SK-N-SH treated with all-trans-retinoic acid at 6 μM for 48 hours (cell line): Measurements from ENCODE around the gene MRFAP1.

Experiments used
- ATAC-seq: fragments of 200-7000 bp; cut with Tn5 transposase; 3 replicates; pipeline ENCODE4 v1.9.1; 2020; ENCODE audit warnings: mild to moderate bottlenecking, moderate library complexity
- BACH2 ChIP-seq: fragments of 250-450 bp; sonication (Bioruptor Pico); IDR thresholded peaks from 2 replicates; pipeline ENCODE4 v1.9.0; 2021; ENCODE audit warnings: mild to moderate bottlenecking, borderline replicate concordance
- CSDC2 ChIP-seq: fragments of 250-450 bp; sonication (Bioruptor Pico); IDR thresholded peaks from 2 replicates; pipeline ENCODE4 v1.5.0; 2020; ENCODE audit warnings: mild to moderate bottlenecking, moderate library complexity
- CSRNP3 ChIP-seq: fragments of 250-450 bp; sonication (Bioruptor Pico); IDR thresholded peaks from 2 replicates; pipeline ENCODE4 v1.5.1; 2021; ENCODE audit warnings: mild to moderate bottlenecking, moderate library complexity
- ESRRG ChIP-seq: fragments of 250-450 bp; sonication (Bioruptor Pico); IDR thresholded peaks from 2 replicates; pipeline ENCODE4 v1.6.1; 2021; ENCODE audit warnings: mild to moderate bottlenecking
- GLIS3 ChIP-seq: fragments of 250-450 bp; sonication (Bioruptor Pico); IDR thresholded peaks from 2 replicates; pipeline ENCODE4 v1.5.0; 2020; ENCODE audit warnings: mild to moderate bottlenecking, moderate library complexity
- ISL1 ChIP-seq: fragments of 250-450 bp; sonication (Bioruptor Pico); IDR thresholded peaks from 2 replicates; pipeline ENCODE4 v2.1.2; 2022; ENCODE audit warnings: mild to moderate bottlenecking, moderate library complexity
- POU6F1 ChIP-seq: fragments of 250-450 bp; sonication (Bioruptor Pico); IDR thresholded peaks from 2 replicates; pipeline ENCODE4 v1.8.0; 2021; ENCODE audit warnings: low read depth, mild to moderate bottlenecking, moderate library complexity, borderline replicate concordance
- PPARA ChIP-seq: fragments of 250-450 bp; sonication (Bioruptor Pico); IDR thresholded peaks from 2 replicates; pipeline ENCODE4 v1.5.0; 2020; ENCODE audit warnings: mild to moderate bottlenecking, borderline replicate concordance
- RARB ChIP-seq: fragments of 250-450 bp; sonication (Bioruptor Pico); IDR thresholded peaks from 2 replicates; pipeline ENCODE4 v1.8.0; 2021; ENCODE audit warnings: mild to moderate bottlenecking, moderate library complexity
- SNAI2 ChIP-seq: fragments of 250-450 bp; sonication (Bioruptor Pico); IDR thresholded peaks from 2 replicates; pipeline ENCODE4 v1.5.0; 2020; ENCODE audit warnings: mild to moderate bottlenecking, moderate library complexity
- TCF4 ChIP-seq: fragments of 250-450 bp; sonication (Bioruptor Pico); IDR thresholded peaks from 2 replicates; pipeline ENCODE4 v1.8.0; 2021; ENCODE audit warnings: mild to moderate bottlenecking, moderate library complexity, borderline replicate concordance
- TOX ChIP-seq: fragments of 250-450 bp; sonication (Bioruptor Pico); IDR thresholded peaks from 2 replicates; pipeline ENCODE4 v1.8.0; 2021; ENCODE audit warnings: mild to moderate bottlenecking, moderate library complexity, borderline replicate concordance
- ZC3H10 ChIP-seq: fragments of 250-450 bp; sonication (Bioruptor Pico); IDR thresholded peaks from 2 replicates; pipeline ENCODE4 v1.5.1; 2021; ENCODE audit warnings: mild to moderate bottlenecking, moderate library complexity
- ZFP3 ChIP-seq: fragments of 250-450 bp; sonication (Bioruptor Pico); IDR thresholded peaks from 2 replicates; pipeline ENCODE4 v1.5.0; 2020; ENCODE audit warnings: mild to moderate bottlenecking, moderate library complexity
- ZFP30 ChIP-seq: fragments of 450-650 bp; formaldehyde crosslinking; IDR thresholded peaks from 2 replicates; pipeline ENCODE4 v1.5.0; 2022; ENCODE audit warnings: mild to moderate bottlenecking, moderate library complexity
- ZNF565 ChIP-seq: fragments of 450-650 bp; formaldehyde crosslinking; conservative IDR thresholded peaks from 2 replicates; pipeline ENCODE4 v1.5.0; 2020; ENCODE audit warnings: low read depth, mild to moderate bottlenecking, moderate library complexity
- ZNF70 ChIP-seq: fragments of 450-650 bp; formaldehyde crosslinking; IDR thresholded peaks from 2 replicates; pipeline ENCODE4 v1.5.0; 2020; ENCODE audit warnings: mild to moderate bottlenecking, moderate library complexity
- ZNF8 ChIP-seq: fragments of 450-650 bp; formaldehyde crosslinking; IDR thresholded peaks from 2 replicates; pipeline ENCODE4 v1.5.0; 2020; ENCODE audit warnings: mild to moderate bottlenecking, moderate library complexity
- TF ChIP-seq, protein P1 (sequence below): fragments of 250-450 bp; sonication (Bioruptor Pico); IDR thresholded peaks from 2 replicates; pipeline ENCODE4 v1.5.1; 2020; ENCODE audit warnings: low read depth, mild to moderate bottlenecking, moderate library complexity
- TF ChIP-seq, protein P2 (sequence below): fragments of 250-450 bp; sonication (Bioruptor Pico); IDR thresholded peaks from 2 replicates; pipeline ENCODE4 v1.5.0; 2020; ENCODE audit warnings: mild to moderate bottlenecking, moderate library complexity
- TF ChIP-seq, protein P3 (sequence below): fragments of 250-450 bp; sonication (Bioruptor Pico); IDR thresholded peaks from 2 replicates; pipeline ENCODE4 v1.8.0; 2020; ENCODE audit warnings: mild to moderate bottlenecking, moderate library complexity, borderline replicate concordance

Gene MRFAP1

DNA sequence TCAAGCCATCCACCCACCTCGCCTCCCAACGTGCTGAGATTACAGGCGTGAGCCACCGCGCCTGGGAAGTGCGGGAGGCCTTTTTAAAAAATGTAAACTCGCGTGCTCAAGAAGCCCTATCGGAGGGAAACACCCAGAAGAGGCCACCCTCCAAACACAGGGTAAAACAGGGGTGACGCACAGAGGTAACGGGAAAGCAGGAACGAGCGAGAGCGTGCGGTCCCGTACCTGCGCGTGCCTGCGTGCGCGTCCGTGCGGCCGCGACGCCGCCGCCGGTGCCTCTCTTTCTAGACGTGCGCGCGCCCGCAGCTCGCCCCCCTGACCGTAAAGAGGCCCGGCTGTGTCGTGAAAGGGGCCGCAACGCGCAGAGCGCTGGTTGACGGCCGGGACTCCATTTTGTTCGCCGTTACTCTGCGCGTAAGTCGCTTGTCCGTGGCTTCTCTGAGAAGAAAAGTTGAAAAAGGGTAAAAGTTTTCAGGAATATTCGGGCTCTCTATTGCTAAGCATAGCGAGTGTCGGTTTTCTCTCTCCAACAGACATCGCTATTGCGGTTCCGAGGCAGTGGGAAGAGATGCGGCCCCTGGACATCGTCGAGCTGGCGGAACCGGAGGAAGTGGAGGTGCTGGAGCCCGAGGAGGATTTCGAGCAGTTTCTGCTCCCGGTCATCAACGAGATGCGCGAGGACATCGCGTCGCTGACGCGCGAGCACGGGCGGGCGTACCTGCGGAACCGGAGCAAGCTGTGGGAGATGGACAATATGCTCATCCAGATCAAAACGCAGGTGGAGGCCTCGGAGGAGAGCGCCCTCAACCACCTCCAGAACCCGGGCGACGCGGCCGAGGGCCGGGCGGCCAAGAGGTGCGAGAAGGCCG is at the start of gene MRFAP1:
Gene MRFAP1, plus strand, starts transcription at position 394 of the 872 bp plus-strand sequence. Its CDS starts 178 bp downstream, at position 572.
- peak; percentile 90 for TF ChIP-seq CSDC2 (CRISPR knock-in tag)
- no peak for TF ChIP-seq GLIS3
- TF ChIP-seq POU6F1, result no peak
- no peak for TF ChIP-seq PPARA (CRISPR knock-in tag)
- TF ChIP-seq ISL1 (CRISPR knock-in tag), result no peak
- 0 out of 2 replicates have a peak, but pooled peaks have one; percentile 11 for TF ChIP-seq ZNF8 (CRISPR knock-in tag)
- TF ChIP-seq SNAI2 (CRISPR knock-in tag), result peak; percentile 47; the same call in 1 of the 2 replicates
- no peak for TF ChIP-seq ZNF70 (CRISPR knock-in tag)
- TF ChIP-seq ZFP30, result no peak
- TF ChIP-seq, protein P1, sequence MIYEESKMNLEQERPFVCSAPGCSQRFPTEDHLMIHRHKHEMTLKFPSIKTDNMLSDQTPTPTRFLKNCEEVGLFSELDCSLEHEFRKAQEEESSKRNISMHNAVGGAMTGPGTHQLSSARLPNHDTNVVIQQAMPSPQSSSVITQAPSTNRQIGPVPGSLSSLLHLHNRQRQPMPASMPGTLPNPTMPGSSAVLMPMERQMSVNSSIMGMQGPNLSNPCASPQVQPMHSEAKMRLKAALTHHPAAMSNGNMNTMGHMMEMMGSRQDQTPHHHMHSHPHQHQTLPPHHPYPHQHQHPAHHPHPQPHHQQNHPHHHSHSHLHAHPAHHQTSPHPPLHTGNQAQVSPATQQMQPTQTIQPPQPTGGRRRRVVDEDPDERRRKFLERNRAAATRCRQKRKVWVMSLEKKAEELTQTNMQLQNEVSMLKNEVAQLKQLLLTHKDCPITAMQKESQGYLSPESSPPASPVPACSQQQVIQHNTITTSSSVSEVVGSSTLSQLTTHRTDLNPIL (CRISPR knock-in tag), result no peak
- no peak for TF ChIP-seq BACH2 (CRISPR knock-in tag)
- TF ChIP-seq, protein P2, sequence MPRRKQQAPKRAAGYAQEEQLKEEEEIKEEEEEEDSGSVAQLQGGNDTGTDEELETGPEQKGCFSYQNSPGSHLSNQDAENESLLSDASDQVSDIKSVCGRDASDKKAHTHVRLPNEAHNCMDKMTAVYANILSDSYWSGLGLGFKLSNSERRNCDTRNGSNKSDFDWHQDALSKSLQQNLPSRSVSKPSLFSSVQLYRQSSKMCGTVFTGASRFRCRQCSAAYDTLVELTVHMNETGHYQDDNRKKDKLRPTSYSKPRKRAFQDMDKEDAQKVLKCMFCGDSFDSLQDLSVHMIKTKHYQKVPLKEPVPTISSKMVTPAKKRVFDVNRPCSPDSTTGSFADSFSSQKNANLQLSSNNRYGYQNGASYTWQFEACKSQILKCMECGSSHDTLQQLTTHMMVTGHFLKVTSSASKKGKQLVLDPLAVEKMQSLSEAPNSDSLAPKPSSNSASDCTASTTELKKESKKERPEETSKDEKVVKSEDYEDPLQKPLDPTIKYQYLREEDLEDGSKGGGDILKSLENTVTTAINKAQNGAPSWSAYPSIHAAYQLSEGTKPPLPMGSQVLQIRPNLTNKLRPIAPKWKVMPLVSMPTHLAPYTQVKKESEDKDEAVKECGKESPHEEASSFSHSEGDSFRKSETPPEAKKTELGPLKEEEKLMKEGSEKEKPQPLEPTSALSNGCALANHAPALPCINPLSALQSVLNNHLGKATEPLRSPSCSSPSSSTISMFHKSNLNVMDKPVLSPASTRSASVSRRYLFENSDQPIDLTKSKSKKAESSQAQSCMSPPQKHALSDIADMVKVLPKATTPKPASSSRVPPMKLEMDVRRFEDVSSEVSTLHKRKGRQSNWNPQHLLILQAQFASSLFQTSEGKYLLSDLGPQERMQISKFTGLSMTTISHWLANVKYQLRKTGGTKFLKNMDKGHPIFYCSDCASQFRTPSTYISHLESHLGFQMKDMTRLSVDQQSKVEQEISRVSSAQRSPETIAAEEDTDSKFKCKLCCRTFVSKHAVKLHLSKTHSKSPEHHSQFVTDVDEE (CRISPR knock-in tag), result peak; percentile 88; the same call in 1 of the 2 replicates
- TF ChIP-seq TOX, result no peak
- no peak for TF ChIP-seq RARB
- TF ChIP-seq TCF4, result no peak
- 0 out of 2 replicates have a peak, but pooled peaks have one; percentile 15 for TF ChIP-seq ZC3H10 (CRISPR knock-in tag)
- TF ChIP-seq, protein P3, sequence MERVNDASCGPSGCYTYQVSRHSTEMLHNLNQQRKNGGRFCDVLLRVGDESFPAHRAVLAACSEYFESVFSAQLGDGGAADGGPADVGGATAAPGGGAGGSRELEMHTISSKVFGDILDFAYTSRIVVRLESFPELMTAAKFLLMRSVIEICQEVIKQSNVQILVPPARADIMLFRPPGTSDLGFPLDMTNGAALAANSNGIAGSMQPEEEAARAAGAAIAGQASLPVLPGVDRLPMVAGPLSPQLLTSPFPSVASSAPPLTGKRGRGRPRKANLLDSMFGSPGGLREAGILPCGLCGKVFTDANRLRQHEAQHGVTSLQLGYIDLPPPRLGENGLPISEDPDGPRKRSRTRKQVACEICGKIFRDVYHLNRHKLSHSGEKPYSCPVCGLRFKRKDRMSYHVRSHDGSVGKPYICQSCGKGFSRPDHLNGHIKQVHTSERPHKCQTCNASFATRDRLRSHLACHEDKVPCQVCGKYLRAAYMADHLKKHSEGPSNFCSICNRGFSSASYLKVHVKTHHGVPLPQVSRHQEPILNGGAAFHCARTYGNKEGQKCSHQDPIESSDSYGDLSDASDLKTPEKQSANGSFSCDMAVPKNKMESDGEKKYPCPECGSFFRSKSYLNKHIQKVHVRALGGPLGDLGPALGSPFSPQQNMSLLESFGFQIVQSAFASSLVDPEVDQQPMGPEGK (CRISPR knock-in tag), result no peak
- TF ChIP-seq ZFP3, result peak; percentile 75; the same call in 1 of the 2 replicates
- TF ChIP-seq CSRNP3 (CRISPR knock-in tag), result no peak
- TF ChIP-seq ESRRG, result no peak
- peak; percentile 85 for ATAC-seq

GRCh38 chr4:6591313-6591712 is 49.2 kb upstream of the MRFAP1 start:
- no peak for ATAC-seq
- TF ChIP-seq, protein P3 (CRISPR knock-in tag), result no peak
- TF ChIP-seq ZFP3 (no peak), TOX (no peak), ZNF565 (no peak), ISL1 (CRISPR knock-in tag) (no peak), ZC3H10 (CRISPR knock-in tag) (no peak), BACH2 (CRISPR knock-in tag) (no peak), POU6F1 (no peak)
